HepG2 (cell line): ENCODE data around the gene FEV. TPM values are rescaled to one million over a fixed set of nuclear protein-coding genes. Genes with fewer than 3 reads are reported as not detected.
A peak's percentile ranks its signal among the peaks of the same experiment; 100 is the strongest.

Experiments
- ARNT ChIP-seq: fragments of 450-650 bp; IDR thresholded peaks from 2 replicates; pipeline ENCODE4 v1.6.1; 2017
- CSRNP1 ChIP-seq: sonication (generic); formaldehyde crosslinking; IDR thresholded peaks from 2 replicates; pipeline ENCODE4 v1.8.1; 2023; ENCODE audit warnings: mild to moderate bottlenecking, missing genetic modification reagents
- ERF ChIP-seq: IDR thresholded peaks from 2 replicates; pipeline ENCODE4 v1.6.1; 2018; ENCODE audit warnings: missing biosample characterization, missing genetic modification reagents
- FOXA1 ChIP-seq, 2 experiments: fragments of 450-650 bp in 1 of 2; sonication (generic) in 1 of 2; formaldehyde crosslinking in 1 of 2; IDR thresholded peaks; 2 replicates each; pipeline versions ENCODE4 v1.4.0 to v1.6.1; 2016 to 2020; ENCODE audit warnings: missing genetic modification reagents in 1 of 2
- FOXC1 ChIP-seq: sonication (generic); formaldehyde crosslinking; IDR thresholded peaks from 2 replicates; pipeline ENCODE4 v1.8.0; 2022; ENCODE audit warnings: mild to moderate bottlenecking, missing genetic modification reagents, borderline replicate concordance
- GRHL1 ChIP-seq: sonication (generic); formaldehyde crosslinking; conservative IDR thresholded peaks from 2 replicates; pipeline ENCODE4 v1.8.0; 2022; ENCODE audit warnings: missing genetic modification reagents
- IKZF5 ChIP-seq: IDR thresholded peaks from 2 replicates; pipeline ENCODE4 v1.6.1; 2018; ENCODE audit warnings: missing genetic modification reagents, mild to moderate bottlenecking, missing compliant biosample characterization
- JUN ChIP-seq: sonication (generic); formaldehyde crosslinking; IDR thresholded peaks from 2 replicates; pipeline ENCODE4 v1.4.0; 2020; ENCODE audit warnings: mild to moderate bottlenecking, missing genetic modification reagents
- KMT2B ChIP-seq: IDR thresholded peaks from 2 replicates; pipeline ENCODE4 v1.6.1; 2016; ENCODE audit warnings: missing genetic modification reagents, missing compliant biosample characterization
- MEIS1 ChIP-seq: sonication (generic); formaldehyde crosslinking; IDR thresholded peaks from 2 replicates; pipeline ENCODE4 v1.9.0; 2021; ENCODE audit warnings: mild to moderate bottlenecking, missing genetic modification reagents, moderate library complexity, borderline replicate concordance
- PCBP2 ChIP-seq: fragments of 200-400 bp; formaldehyde crosslinking; optimal IDR thresholded peaks from 2 replicates; pipeline ENCODE3; 2018; ENCODE audit warnings: low read length, low read depth; ENCODE audit not compliant: poor library complexity, severe bottlenecking
- PRMT3 ChIP-seq: sonication (generic); formaldehyde crosslinking; IDR thresholded peaks from 2 replicates; pipeline ENCODE4 v1.8.1; 2022; ENCODE audit warnings: low read depth, mild to moderate bottlenecking, moderate library complexity, missing genetic modification reagents, borderline replicate concordance
- TBX3 ChIP-seq: fragments of 450-650 bp; IDR thresholded peaks from 2 replicates; pipeline ENCODE4 v1.6.1; 2017; ENCODE audit warnings: antibody characterized with exemption, mild to moderate bottlenecking, inconsistent platforms, borderline replicate concordance
- ZBED4 ChIP-seq: sonication (generic); formaldehyde crosslinking; IDR thresholded peaks from 2 replicates; pipeline ENCODE4 v1.4.0; 2020; ENCODE audit warnings: missing genetic modification reagents, borderline replicate concordance
- ZBTB2 ChIP-seq: sonication (generic); formaldehyde crosslinking; IDR thresholded peaks from 2 replicates; pipeline ENCODE4 v1.8.0; 2022; ENCODE audit warnings: low read depth, missing genetic modification reagents
- ZNF274 ChIP-seq: sonication (generic); formaldehyde crosslinking; IDR thresholded peaks from 2 replicates; pipeline ENCODE4 v1.5.1; 2020; ENCODE audit warnings: mild to moderate bottlenecking, missing genetic modification reagents
- ZNF317 ChIP-seq: sonication (generic); formaldehyde crosslinking; IDR thresholded peaks from 2 replicates; pipeline ENCODE4 v1.5.0; 2020; ENCODE audit warnings: mild to moderate bottlenecking, missing genetic modification reagents
- ZNF7 ChIP-seq: IDR thresholded peaks from 2 replicates; pipeline ENCODE4 v1.6.1; 2016; ENCODE audit warnings: missing biosample characterization, missing genetic modification reagents
- ZNF792 ChIP-seq: IDR thresholded peaks from 2 replicates; pipeline ENCODE4 v1.6.1; 2016
- polyA plus RNA-seq, 8 experiments: library from polyadenylated mRNA; depleted of rRNA in 3 of 8; stranded (reverse) in 7 of 8; unstranded in 1 of 8; fragments of >200 nt; fragmentation: Illumina TruSeq in 4 of 8; extraction: Trizol in 4 of 8; gene quantifications; 2 replicates each; pipeline versions ENCODE4 v1.2.1 to v1.2.3, GENCODE V29; 2011 to 2016; ENCODE audit warnings: low read depth in 4 of 8, missing spikeins in 1 of 8, mixed read lengths in 1 of 8; ENCODE audit not compliant: insufficient read depth in 1 of 8
- total RNA-seq, 5 experiments: library from RNA; depleted of rRNA; stranded (reverse); fragments of >200 nt; fragmentation: Illumina TruSeq; extraction: Trizol; gene quantifications; 2 replicates each; pipeline ENCODE4 v1.2.3, GENCODE V29; 2016; ENCODE audit warnings: low read depth in 1 of 5

The FEV gene
- total and polyA plus RNA-seq, 2 of the 13 experiments (the other 11 are each of a cell fraction or from before 2014, with no cell fraction given): not detected

GRCh38 chr2:219001577-219002394 is 16.8 kb upstream of the FEV start (continued):
- TF ChIP-seq CSRNP1 (no peak), PCBP2 (no peak), MEIS1 (CRISPR knock-in tag) (peak; percentile 78; the same call in 1 of the 2 replicates), TBX3 (peak; percentile 89; the same call in 1 of the 2 replicates), ZNF274 (CRISPR knock-in tag) (peak; percentile 56; the same call in 1 of the 2 replicates), ERF (no peak), ZNF792 (CRISPR knock-in tag) (0 out of 2 replicates have a peak, but pooled peaks have one; percentile 56), KMT2B (CRISPR knock-in tag) (peak; percentile 50; the same call in 1 of the 2 replicates), IKZF5 (CRISPR knock-in tag) (peak; percentile 77), ZBTB2 (CRISPR knock-in tag) (peak; percentile 80; the same call in 1 of the 2 replicates), PRMT3 (CRISPR knock-in tag) (no peak), FOXA1 (IDR thresholded peaks at IDR 0.05) (no peak), FOXA1 (CRISPR knock-in tag; IDR thresholded peaks at IDR 0.05) (peak; percentile 94), ZNF317 (CRISPR knock-in tag) (peak; percentile 87), ZBED4 (peak; percentile 63; the same call in 1 of the 2 replicates), GRHL1 (CRISPR knock-in tag) (no peak), ZNF7 (CRISPR knock-in tag) (peak; percentile 48; the same call in 1 of the 2 replicates), ARNT (no peak), FOXC1 (CRISPR knock-in tag) (peak; percentile 87), JUN (no peak)
